ENCODE data around the gene MAP2K5.

Gene MAP2K5

DNA sequence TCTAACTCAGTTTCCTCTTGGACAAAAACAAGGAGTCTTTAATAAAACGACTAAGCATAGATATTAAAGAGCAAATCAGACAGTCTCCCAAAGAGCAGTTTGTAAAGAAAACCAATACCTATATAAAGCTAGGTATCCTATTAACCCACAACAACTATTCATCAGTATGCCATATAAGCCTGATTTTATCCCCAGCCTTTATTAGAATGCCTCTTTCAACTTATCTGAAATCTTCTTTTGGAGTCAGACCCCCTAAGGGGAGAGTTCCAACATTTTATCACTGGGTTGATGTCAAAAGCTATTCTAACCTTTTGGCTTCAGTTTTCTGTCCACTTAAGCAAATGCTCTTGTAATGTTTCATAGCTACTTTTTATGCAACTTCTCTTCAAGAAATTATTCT lies 17.8 kb downstream of the MAP2K5 start:
- no peak for DNase-seq

DNA sequence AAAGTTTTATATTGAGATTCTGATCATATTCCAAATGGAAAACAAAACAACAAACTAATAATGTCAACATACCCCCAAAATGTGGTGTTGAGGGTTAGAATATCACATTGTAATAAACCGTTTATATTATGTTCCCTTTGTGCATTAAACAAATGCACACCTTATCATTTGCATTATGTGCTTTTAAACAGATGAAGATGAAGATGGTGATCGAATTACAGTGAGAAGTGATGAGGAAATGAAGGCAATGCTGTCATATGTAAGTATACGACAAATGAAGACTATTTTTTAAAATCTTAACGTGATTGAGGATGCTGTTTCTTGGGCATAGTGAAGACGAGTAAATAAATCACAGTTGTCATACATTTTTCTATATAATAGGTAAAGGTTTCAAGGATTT lies 20.6 kb downstream of the MAP2K5 start:
- DNase-seq, result no peak

DNA sequence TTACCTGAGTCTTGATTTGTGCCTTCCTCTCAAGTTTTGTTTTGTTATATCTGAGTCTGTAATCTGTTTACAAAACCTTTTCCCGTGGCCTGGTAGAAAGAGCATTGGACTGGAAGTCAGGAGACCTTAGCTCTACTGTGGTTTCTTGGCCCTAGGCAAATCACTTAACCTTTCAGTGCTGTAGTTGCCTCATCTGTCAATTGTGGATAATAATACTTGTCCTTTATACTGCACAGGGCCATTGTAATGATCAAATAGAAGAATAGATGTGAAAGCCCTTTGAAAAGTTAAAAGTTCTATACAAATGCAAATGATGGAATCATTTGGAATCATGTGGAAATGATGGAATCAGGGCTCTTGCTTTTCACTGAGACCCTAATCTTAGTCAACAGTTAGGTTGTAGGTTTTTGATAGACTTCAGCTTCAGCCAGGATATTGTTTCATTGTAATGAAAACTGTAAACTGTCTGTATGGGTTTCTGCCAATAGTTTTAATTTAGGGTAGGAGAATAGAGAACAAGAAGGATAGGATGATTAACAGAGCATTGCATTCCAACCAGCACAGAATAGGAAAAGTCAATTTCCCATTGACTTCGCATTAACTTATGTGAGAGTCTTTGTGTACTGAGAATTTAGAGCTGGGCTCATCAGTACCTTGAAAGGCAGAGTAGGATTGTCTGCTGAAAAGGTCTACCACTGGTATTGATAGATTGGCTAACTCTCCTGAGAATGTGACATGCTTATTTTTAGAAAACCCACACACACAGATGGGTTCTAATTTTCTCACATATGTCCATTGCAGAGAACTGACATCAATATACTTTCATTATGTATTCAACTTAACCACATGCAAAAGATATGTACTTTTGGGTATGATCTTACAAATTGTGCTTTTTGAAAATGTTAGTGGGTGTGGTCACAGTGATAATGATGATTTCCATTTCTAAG lies 21.8 kb downstream of the MAP2K5 start:
- DNase-seq, result no peak

DNA sequence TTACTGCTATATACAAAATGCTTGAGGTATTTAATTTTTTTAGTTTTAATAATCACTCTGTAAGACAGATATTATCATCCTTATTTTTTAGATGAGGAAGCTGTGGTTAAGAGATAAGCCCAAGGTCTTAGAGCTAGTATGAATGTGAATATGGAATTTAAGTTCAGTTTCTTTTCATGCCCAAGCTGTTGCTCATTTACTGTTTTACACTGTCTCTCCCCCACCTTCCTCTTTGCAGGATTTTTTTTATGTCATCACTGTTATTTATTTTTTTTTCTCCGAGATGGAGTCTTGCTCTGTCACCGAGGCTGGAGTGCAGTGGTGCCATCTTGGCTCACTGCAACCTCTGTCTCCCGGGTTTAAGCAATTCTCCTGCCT lies 22.5 kb downstream of the MAP2K5 start:
- DNase-seq, result no peak

DNA sequence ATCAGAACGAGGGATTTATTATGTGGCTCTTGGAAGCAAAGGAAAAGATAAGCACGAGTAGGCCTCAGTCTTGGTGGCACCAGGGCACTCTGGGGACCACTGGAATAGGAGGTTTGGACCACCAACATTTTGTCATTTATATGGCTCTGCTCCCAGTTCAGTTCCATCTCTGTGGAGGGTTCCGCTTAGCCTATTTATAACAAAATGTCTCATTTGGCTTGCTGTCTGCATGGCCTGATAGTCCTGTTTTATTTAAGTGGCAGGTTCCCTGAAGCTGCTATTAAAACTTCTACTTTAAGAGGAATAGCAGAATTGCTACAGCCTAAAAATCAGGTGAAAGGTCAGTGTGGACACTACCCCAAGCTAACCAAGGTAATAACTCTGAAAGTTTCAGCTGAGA lies 27.2 kb downstream of the MAP2K5 start:
- no peak for DNase-seq

DNA sequence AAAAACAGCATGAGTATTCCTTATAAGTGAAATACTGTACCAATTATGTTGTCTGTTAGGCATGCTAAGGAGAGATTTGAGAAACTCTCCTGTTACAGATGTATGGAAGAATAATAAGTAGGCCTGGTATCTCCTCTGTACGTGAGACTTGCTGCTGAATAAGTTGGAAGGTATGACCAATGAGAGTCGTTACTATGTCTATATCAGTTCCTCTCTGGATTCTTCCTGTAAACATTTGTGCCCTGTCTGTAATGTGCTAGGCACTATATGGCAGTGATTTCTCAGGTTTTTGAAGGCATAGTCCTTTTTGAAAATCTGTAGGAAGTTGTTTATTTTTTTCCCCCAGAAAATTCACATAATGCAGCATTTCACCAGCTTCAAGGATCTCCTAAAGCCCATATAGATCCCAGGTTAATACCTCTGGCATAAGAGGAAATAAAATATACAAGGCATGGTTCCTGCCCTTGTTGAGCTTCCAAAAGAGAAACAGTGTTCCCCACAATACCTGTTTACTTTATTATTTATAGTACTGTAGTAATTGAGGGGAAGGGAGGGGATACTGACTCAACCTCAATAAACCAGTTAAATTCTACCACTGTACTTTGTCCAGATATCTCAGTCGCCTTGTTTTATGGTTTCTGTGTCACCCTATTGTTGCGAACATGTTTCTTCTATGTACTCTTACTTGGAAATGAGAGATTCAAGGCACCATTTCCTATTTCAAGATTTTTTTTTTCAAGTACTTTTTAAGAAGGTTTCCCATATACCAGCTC lies 28.6 kb downstream of the MAP2K5 start:
- no peak for DNase-seq

DNA sequence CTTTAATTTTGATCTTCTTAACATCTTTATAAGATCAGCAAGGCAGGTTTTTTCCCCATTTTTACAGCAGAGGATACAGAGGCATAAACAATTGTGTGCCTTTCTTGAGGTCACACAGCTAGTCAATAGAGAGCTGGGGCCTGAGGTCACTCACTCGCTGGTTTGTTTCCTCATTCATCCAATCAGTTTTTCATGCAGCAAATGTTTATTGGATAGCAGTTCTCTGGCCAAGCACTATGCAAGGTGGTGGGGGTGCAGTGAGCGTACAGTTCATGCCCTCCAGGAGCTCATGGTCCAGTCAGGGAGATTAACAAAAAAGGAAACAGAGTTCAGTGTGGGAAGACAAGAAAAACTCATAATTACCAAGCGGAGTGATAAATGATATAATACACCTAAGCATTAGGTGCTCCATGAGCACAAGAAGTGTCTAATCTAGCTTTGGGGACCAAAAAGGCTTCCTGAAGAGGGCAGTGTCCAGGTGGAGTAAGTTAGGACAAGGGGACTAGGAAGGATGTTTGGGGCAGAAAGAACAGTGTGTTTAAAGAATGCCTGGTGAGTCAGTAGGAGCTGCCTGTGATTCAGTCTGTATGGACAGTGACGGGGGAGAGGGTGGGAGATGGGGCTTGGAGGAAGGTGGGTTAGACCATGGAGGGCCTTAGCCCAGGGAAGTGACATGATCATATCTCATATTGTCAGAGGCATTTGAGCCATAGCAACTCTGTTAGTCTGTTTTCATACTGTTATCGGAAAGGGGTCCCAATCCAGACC lies 29.3 kb downstream of the MAP2K5 start:
- no peak for DNase-seq

DNA sequence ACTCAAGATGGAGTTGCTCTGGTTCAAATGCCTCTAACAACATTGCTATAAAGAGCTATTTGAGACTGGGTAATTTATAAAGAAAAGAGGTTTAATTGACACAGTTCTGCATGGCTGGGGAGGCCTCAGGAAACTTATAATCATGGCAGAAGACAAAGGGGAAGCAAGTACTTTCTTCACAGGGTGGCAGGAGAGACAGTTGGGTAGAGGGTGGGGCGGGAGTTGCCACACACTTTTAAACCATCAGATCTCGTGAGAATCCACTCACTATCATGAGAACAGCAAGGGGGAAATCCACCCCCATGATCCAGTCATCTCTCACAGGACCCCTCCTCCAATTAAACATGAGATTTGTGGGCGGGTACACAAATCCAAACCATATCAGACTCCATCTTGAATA lies 30.7 kb downstream of the MAP2K5 start:
- DNase-seq, result no peak

DNA sequence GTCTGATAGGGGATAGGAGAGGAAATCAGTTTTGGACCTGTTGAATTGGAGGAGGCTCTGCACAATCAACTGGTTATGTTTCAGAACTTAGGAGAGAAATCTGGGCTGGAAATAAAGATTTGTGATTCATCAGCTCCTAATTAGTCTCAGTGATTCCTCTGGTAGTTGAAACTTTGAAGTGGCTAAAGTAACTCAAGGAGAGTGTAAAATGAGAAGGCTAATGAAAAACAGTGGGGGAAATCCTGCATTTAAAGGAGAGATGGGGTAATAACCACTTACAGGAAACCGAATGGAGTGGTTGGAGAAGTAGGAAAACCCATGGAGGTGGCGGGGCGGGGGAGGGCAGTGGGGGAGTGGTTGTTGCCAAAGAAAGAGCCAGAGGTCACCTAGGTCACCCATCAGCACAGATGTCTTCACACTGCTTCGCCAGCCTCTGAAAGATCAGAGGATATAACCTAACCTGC lies 32.6 kb downstream of the MAP2K5 start:
- no peak for DNase-seq

DNA sequence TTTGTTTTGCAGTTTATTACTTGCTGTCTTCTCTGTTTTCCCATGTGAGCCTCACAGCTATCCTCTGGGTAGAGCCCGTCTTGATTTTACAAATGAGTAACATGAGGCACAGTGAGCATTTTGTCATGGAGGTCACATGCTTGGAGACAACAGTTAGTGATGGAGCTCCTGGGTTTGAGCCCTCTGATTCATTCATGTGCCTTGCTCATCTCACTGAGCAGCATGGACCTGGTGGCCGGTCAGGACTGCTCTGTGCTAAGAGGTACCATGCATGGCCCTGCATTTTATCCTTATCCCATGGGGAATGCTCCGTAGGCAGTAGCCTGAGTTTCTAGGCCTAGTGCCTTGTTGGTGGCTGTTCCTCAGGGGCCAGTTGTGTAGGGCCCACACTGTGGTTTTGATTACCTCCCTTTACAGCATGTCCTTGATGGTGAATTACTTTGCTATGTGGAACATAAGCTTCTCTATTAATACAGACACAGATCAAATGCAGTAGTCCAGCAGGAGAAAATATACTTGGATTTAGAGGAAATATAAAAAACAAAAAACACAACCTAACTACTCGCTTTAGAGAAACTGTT lies 35.6 kb downstream of the MAP2K5 start:
- no peak for DNase-seq

DNA sequence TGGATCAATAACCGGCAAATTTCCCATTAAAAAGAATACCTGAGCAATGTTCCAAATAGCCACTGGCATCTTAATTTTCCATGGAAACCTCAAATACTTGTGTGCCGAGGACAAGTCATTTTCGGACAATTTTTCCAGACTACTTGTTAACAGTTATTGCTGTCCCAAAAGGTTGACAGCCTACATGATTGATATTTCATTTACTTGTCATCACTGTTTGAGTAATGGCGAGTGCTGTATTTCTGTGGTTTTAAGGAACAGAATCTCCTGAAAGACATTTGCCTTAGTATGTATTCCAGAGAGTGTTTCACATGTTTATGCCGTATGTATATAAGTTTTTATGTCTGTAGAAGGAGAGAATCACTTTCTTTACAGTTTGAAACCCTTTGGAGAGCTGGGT lies 36.7 kb downstream of the MAP2K5 start:
- no peak for DNase-seq

DNA sequence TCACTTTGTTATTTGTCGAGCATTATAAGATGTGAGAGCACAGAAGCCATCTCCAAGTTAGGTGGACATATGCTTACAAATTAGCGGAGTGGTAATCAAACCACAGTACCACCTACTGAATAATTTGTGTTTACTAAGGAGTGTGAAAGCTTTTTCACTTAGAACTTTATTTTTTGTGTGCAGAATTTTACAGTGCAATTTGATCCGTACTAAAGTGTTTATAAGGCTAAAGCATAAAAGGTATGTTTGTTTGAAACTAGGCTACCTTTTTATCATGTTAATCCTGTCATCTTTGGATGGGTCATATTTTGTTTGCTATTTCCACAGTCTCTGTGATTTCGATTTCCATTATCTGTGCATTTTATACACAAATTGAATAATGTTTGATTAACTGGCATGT lies 37.5 kb downstream of the MAP2K5 start:
- DNase-seq, result no peak

DNA sequence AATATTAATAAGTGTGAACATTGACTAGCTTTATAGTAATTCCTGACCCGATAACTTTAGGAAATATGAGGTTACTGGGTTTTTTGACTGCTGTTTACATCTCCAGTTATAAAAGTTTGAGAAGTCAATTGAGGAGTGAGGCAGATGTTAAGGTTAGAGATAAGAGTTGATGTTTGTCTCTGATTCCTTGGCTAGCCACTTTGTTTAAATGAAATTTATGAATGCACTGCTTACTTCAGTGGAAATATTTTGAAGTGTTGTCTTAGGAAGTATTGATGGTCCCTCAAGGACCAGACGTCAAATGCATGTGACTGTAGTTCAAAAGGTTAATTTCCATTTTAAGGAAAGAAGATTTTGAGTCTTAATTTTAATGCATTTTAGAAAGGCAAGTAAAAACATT lies 41.7 kb downstream of the MAP2K5 start:
- DNase-seq, result no peak

DNA sequence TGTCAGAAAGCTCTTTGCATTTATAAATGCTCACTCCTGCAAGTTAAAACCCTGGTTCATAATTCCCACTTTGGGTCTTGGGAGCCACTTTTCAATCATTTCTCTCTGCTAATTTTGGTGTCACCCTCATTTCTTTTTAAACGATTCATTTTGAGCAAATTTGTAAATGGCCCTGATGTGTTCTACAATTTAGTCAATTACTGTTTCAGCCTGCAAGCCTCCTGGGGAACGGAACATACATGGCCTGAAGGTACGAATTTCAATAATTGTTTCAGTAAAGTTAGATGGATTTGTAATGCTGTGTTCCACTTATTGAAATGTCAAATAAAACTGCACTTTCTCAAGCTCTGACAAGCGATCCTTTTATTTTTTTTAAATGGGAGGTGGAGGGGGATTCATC lies 43.2 kb downstream of the MAP2K5 start:
- DNase-seq, result no peak

DNA sequence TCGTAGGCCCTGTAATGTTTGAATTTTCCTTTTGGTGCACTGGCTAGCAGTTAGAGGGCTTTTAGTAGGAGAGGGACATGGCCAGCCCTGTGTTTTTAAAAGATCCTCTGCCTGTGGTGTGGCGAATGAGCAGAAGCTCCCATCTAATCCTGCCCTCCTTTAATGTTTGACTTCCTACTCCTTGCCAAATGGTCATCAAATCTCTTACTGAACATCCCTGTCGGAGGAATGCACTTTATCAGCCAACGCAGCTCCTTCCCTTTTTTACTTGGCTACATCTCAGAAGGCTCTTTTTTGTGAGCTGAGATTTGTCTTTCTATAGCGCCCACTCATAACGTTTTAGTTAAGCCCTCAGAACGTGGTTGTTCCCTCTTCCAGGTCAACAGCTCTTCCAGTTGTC lies 44.8 kb downstream of the MAP2K5 start:
- DNase-seq, result no peak

DNA sequence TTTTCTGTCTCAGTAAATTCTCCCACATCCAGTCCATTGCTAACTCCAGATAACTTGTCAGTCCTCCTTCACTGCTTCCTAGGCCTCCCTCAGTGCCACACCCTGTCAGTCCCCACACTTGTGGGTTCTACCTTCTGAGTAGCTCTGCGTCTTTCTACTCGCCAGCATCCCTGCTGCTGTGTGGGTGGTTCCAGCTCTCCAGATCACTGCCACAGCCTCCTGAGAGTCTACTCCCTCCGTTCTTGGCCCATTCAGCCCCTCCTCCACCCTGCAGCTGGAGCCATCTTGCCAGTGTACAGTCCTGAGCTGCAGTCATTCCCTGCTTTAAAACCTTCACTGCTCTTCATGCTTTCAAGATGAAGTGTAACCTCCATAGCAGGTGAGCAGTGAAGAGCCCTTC lies 45.3 kb downstream of the MAP2K5 start:
- no peak for DNase-seq

DNA sequence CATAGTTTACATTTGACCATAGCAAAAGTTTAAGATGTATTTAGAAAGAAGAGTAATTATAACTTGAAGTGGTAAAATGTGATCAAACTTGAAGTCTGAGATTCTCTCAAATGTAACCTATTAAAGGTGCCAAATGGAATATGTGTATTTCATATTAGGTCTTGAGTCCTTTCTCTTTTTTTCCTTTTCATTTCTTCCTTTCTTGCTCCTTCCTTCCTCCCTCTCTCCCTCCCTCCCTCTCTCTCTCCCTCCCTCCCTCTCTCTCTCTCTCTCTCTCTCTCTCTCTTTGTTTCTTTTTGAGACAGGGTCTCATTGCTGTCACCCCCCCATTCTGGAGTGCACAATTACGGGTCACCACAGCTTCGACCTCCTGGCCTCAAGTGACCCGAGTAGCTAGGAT lies 47.7 kb downstream of the MAP2K5 start:
- DNase-seq, result no peak

DNA sequence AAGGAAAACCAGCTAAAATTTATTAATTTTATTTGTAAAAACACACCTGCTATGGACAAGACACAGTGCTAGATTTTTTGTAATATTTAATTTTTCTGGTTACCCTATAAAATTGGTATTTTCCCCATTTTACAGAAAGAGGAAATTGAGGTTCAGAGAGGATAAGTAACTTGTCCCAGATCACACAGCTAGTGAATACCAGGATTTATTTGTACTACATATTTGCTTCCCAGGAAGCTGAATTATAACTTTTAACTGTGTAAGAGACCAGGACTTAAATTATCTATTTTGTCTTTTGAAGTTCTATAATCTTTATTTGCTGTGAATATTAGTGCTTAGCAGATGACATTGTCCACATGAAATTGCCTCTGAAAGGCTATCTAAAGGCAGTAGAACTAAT lies 49.7 kb downstream of the MAP2K5 start:
- no peak for DNase-seq

DNA sequence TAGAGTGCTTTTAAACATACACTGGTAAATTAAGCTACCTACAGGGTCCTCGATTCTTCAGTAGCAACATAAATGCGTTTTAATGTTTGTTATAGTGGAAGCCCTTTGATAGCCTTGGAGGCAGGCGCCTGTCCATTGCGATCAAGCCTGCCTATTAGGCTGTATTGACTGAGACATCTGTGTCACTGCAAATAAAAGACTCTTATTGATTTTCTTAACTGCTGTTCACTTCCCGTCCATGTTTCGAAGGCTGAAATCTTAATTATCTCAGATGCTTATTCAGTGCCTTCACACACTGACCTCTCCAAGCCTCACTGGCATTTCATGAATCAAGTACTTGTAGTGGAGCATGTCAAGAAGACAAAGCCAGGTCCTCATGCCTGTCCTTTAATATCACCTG lies 51.1 kb downstream of the MAP2K5 start:
- no peak for DNase-seq

DNA sequence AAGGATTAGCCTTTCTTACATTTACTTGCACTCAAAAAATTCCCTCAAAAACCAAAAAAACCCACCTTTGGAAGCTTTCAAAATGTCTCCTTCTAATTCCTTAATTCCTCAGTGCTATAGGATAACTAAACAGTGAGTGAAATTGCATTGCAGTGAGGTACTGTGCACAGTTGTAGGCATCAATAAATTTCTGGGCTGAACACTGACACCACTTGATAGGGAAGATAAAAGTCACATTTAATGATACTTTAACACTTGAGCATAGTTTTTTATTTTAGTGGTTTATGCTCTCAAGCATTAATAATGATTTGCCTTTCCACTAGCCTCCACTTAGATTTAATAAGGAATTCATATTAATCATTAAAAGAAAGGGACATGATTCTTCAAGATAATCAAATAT lies 52.3 kb downstream of the MAP2K5 start:
- DNase-seq, result no peak

DNA sequence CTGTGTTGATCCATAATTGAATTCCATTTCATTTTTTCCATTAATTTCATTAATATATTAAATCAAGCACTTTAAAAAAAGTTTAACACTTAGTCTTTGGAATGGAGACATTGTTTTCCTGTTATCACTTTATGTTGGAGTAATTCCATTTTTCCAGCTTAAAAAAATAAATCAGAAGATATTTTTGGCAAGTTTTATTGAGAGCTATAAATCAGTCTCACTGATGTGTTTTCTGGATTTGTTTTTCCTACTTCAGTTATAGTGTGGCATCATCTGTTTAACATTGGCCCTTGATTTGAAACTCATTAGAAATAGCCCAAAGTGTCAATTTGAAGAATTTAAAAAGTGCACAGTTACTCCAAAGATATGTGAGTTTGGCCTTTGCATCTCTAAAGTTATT lies 53.1 kb downstream of the MAP2K5 start:
- no peak for DNase-seq

DNA sequence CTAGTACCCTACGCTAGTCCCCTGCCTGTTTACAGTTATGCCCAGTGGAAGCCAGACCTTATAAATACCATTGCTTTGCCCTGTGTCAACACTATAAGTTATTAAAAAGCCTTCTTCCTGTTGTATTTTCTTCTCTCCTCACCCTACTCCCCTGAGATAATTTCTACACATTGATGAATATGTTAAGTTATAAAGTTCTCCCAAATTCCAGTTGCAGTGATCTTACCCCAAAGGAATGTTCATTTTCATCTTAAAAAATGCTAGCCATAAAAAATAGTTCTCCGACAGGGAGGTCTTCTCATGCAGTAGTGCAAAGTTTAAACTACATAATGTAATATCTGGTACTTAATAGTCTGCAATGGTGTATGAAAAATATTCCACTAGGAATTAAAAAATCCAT lies 58.6 kb downstream of the MAP2K5 start:
- DNase-seq, result no peak

DNA sequence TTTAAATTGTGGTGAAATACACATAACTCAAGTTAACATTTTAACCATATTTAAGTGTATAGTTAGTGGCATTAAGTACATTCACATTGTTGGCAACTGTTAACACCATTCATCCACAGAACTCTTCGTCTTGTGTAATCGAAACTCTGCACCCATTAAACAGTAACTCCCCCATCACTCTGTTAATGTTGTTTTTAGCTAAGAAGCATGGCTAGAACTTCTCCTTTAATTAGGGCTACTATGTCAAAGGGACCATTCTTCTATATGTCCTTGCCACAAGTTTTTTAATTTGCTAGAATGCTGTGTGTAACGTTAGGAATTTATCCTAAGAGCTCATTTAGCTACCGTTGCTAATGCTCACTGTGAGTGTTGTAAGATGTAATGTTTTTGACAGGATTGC lies 60.6 kb downstream of the MAP2K5 start:
- DNase-seq, result no peak
